Measurements from ENCODE around the gene CDKN2B.
"Not testable (repeated sequence)": the region's sequence is repeated elsewhere in the genome, so short reads cannot be mapped to it uniquely, and the experiment has no call there.

CDKN2B gene

DNA sequence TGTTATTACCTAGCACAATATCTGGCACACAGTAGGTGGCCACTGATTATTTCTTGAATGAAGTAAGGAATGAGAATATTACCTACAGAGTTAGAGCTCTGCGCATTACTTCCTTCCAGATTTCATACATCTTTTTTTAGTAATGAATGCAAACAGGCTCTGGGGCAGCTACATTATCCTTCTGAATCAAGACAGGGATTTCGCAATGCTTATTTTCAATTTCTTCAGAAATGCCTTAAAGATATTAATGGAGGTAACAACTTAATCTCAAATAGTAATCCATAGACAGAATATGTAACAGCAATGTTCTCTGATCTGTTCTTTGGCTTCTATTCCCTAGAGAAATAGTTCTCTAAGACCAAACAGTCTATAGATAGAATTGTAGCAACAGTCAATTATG is 47.5 kb downstream of the CDKN2B start:
- TF ChIP-seq, protein P1, sequence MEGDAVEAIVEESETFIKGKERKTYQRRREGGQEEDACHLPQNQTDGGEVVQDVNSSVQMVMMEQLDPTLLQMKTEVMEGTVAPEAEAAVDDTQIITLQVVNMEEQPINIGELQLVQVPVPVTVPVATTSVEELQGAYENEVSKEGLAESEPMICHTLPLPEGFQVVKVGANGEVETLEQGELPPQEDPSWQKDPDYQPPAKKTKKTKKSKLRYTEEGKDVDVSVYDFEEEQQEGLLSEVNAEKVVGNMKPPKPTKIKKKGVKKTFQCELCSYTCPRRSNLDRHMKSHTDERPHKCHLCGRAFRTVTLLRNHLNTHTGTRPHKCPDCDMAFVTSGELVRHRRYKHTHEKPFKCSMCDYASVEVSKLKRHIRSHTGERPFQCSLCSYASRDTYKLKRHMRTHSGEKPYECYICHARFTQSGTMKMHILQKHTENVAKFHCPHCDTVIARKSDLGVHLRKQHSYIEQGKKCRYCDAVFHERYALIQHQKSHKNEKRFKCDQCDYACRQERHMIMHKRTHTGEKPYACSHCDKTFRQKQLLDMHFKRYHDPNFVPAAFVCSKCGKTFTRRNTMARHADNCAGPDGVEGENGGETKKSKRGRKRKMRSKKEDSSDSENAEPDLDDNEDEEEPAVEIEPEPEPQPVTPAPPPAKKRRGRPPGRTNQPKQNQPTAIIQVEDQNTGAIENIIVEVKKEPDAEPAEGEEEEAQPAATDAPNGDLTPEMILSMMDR (conservative IDR thresholded peaks at IDR 0.05; ENCODE audit: low read depth, low read length), result no peak
- Histone ChIP-seq H3K9ac (no peak overlapping the region), H4K20me1 (ENCODE audit: insufficient read depth) (no peaks in the 10 kb centered on the region), H3K4me3 (IDR thresholded peaks at IDR 0.05; ENCODE audit: insufficient read depth, low read depth, low read length) (no peak overlapping the region), H3K27me3 (ENCODE audit: insufficient read depth, low read depth) (no peaks in the 10 kb centered on the region), H3K36me3 (ENCODE audit: insufficient read depth) (no peaks in the 10 kb centered on the region), H3K79me2 (ENCODE audit: insufficient read depth, low read depth) (no peaks in the 10 kb centered on the region), H2AFZ (ENCODE audit: low read depth) (no peak overlapping the region), H3K27ac (no peak overlapping the region), H3K4me1 (ENCODE audit: low read depth, poor library complexity, severe bottlenecking) (peaks cover 3% of the 10 kb centered on the region), H3K4me2 (no peak overlapping the region)

DNA sequence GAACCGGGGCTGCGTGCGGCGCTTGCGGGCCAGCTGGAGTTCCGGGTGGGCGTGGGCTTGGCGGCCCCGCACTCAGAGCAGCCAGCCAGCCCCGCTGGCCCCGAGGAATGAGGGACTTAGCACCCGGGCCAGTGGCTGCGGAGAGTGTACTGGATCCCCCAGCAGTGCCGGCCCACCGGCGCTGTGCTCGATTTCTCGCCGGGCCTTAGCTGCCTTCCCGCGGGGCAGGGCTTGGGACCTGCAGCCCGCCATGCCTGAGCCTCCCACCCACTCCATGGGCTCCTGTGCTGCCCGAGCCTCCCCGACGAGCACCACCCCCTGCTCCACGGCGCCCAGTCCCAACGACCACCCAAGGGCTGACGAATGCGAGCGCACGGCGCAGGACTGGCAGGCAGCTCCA is 49.8 kb downstream of the CDKN2B start:
- H4K20me1 ChIP-seq (ENCODE audit: insufficient read depth); H3K9ac ChIP-seq; H3K79me2 ChIP-seq (ENCODE audit: insufficient read depth, low read depth); H3K27me3 ChIP-seq (ENCODE audit: insufficient read depth, low read depth); H3K4me3 ChIP-seq (IDR thresholded peaks at IDR 0.05; ENCODE audit: insufficient read depth, low read depth, low read length); H3K4me2 ChIP-seq; H3K36me3 ChIP-seq (ENCODE audit: insufficient read depth); H2AFZ ChIP-seq (ENCODE audit: low read depth); H3K4me1 ChIP-seq (ENCODE audit: low read depth, poor library complexity, severe bottlenecking); H3K27ac ChIP-seq: not testable (repeated sequence)

DNA sequence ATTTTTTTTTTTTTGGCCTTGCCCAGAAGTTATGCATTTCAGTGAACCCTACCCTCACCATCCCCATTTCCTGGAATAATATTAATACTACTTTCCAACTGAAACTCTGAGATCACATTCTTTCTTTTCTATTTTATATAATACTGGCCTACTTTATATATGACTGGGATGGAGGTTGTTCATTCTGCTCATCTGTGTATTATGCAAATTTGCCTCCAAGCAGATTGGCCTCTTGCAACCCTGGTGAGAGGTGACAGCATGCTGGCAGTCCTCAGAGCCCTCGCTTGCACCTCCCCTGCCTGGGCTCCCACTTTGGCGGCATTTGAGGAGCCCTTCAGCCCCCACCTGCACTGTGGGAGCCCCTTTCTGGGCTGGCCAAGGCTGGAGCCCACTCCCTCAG is 50.3 kb downstream of the CDKN2B start:
- Histone ChIP-seq H4K20me1 (ENCODE audit: insufficient read depth) (no peaks in the 10 kb centered on the region), H3K4me1 (ENCODE audit: low read depth, poor library complexity, severe bottlenecking) (peaks cover 3% of the 10 kb centered on the region), H3K4me2 (no peak overlapping the region), H3K36me3 (ENCODE audit: insufficient read depth) (no peaks in the 10 kb centered on the region), H3K79me2 (ENCODE audit: insufficient read depth, low read depth) (no peaks in the 10 kb centered on the region), H3K9ac (no peak overlapping the region), H3K27ac (no peak overlapping the region), H2AFZ (ENCODE audit: low read depth) (no peak overlapping the region), H3K27me3 (ENCODE audit: insufficient read depth, low read depth) (no peaks in the 10 kb centered on the region), H3K4me3 (IDR thresholded peaks at IDR 0.05; ENCODE audit: insufficient read depth, low read depth, low read length) (no peak overlapping the region)
- TF ChIP-seq, protein P1 (conservative IDR thresholded peaks at IDR 0.05; ENCODE audit: low read depth, low read length), result no peak
